IPS-18a (cell line): ENCODE measurements around the gene OBSCN.

Experiments
- H3K27ac ChIP-seq: one replicate; pipeline ENCODE4 v1.5.1; 2013; ENCODE audit warnings: low read length
- H3K27me3 ChIP-seq: one replicate; pipeline ENCODE4 v1.6.1; 2013; ENCODE audit warnings: mild to moderate bottlenecking, low read length; ENCODE audit not compliant: control insufficient read depth, insufficient read depth
- H3K36me3 ChIP-seq: one replicate; pipeline ENCODE4 v1.6.1; 2013; ENCODE audit warnings: low read depth, low read length; ENCODE audit not compliant: control insufficient read depth
- H3K4me1 ChIP-seq: one replicate; pipeline ENCODE4 v1.6.1; 2013; ENCODE audit warnings: low read depth, low read length; ENCODE audit not compliant: control insufficient read depth
- H3K4me3 ChIP-seq: one replicate; pipeline ENCODE4 v1.5.1; 2013; ENCODE audit warnings: low read length
- H3K9ac ChIP-seq: one replicate; pipeline ENCODE4 v1.6.1; 2013; ENCODE audit warnings: mild to moderate bottlenecking, low read length, moderate library complexity
- H3K9me3 ChIP-seq: one replicate; pipeline ENCODE4 v1.6.1; 2013; ENCODE audit warnings: low read depth, low read length; ENCODE audit not compliant: control insufficient read depth

Gene OBSCN

DNA sequence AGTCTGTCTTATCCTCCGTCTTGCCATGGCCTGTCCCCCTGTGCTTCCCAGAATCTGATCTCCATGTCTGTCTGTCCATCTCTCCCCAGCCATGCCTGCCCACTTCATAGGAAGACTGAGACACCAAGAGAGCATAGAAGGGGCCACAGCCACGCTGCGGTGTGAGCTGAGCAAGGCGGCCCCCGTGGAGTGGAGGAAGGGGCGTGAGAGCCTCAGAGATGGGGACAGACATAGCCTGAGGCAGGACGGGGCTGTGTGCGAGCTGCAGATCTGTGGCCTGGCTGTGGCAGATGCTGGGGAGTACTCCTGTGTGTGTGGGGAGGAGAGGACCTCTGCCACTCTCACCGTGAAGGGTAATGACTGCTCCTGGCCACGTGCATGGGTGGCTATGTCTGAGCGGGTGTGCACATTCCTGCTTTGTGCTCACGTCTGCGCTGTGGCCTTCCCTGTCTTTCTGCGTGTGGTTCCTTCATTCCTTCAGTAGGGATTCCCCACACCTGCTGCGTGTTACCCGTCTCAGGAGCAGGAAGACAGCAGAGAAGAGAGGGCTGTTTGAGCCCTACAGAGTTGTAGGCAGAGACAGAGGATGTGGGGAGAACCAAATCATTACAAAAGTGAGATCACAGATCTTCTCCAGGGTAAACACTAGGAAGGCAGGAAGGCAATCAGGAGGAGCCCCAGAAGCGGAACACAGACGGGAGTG lies 80.8 kb downstream of the OBSCN start:
- peaks cover 6% of the 10 kb centered on the region for H3K36me3 ChIP-seq
- no peaks in the 10 kb centered on the region for H3K4me1 ChIP-seq
- no peak overlapping the region for H3K9ac ChIP-seq
- H3K9me3 ChIP-seq: no peaks in the 10 kb centered on the region
- no peak overlapping the region for H3K4me3 ChIP-seq
- H3K27me3 ChIP-seq: no peaks in the 10 kb centered on the region
- H3K27ac ChIP-seq: no peak overlapping the region

DNA sequence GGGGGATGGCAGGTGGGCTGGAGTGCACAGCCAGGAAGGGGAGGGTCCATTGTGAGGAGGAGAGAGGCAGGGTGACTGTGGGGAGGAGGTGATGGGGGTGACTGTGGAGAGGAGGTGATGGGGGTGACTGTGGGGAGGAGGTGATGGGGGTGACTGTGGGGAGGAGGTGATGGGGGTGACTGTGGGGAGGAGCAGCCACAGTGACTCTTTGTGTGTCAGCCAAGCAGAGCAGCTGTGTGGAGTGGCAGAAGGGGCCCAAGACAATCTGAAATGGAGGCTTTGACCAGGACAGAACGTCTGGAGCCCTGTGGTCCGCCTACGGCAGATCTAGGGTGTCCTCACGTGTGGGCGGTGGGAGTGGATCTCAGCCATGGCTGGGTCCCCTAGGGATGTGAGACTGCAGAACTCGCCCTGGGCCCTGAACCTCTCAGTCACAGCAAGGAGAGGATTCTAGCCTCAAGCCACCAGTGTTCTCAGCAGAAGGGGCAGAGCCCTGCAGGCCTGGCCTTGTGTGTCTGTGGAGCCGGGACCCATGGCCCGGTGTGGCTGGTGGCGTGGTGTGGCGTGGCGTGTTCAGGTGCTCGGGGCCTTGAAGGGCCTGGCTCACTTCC lies 81.5 kb downstream of the OBSCN start:
- no peak overlapping the region for H3K27ac ChIP-seq
- peaks cover 4% of the 10 kb centered on the region for H3K36me3 ChIP-seq
- no peaks in the 10 kb centered on the region for H3K4me1 ChIP-seq
- no peak overlapping the region for H3K9ac ChIP-seq
- no peak overlapping the region for H3K4me3 ChIP-seq
- H3K9me3 ChIP-seq: no peaks in the 10 kb centered on the region
- H3K27me3 ChIP-seq: no peaks in the 10 kb centered on the region

DNA sequence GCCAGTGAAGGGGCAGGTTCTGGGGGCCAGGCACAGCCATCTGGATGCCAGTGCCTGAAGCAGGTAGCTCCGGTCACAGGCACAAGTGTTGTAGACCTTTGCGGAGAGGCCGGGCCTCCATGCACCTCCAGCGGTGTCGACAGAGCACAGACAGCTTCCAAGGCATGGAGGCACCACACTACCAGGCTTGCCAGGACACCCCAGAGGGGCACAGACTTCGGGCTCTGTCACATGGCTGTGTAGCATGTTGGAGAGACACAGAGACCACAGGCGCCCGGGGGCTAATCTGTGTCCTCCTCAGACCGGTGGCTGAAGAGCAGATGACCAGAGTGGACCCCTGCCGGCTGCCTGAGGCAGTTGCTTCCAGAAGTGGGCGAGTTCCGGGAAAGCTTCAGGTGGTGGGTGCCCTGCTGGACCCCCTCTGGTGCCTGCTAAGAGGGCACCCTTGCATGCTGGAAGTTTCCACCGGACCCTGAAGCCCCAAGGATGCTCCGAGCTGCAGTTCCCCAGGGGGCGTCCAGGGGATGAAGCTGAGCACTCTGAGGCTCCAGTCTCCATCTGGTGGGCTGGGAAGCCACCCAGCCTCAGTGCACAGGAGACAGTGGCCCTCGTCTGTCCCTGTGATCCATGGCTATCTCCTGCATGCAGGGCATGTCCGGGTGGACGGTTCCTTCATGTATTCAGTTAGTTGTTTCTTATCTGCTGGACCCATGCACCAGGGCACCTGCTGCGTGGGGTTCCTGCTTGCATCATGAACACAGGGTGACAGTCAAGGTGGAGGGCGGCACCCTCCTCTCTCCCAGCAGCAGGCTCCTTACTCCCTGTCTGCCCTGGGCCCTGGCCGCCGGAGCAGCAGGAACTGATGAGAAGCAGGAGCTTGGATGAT lies 82.4 kb downstream of the OBSCN start:
- peaks cover 4% of the 10 kb centered on the region for H3K36me3 ChIP-seq
- no peaks in the 10 kb centered on the region for H3K9me3 ChIP-seq
- H3K27ac ChIP-seq: no peak overlapping the region
- no peak overlapping the region for H3K4me3 ChIP-seq
- no peaks in the 10 kb centered on the region for H3K27me3 ChIP-seq
- H3K4me1 ChIP-seq: no peaks in the 10 kb centered on the region
- H3K9ac ChIP-seq: no peak overlapping the region

DNA sequence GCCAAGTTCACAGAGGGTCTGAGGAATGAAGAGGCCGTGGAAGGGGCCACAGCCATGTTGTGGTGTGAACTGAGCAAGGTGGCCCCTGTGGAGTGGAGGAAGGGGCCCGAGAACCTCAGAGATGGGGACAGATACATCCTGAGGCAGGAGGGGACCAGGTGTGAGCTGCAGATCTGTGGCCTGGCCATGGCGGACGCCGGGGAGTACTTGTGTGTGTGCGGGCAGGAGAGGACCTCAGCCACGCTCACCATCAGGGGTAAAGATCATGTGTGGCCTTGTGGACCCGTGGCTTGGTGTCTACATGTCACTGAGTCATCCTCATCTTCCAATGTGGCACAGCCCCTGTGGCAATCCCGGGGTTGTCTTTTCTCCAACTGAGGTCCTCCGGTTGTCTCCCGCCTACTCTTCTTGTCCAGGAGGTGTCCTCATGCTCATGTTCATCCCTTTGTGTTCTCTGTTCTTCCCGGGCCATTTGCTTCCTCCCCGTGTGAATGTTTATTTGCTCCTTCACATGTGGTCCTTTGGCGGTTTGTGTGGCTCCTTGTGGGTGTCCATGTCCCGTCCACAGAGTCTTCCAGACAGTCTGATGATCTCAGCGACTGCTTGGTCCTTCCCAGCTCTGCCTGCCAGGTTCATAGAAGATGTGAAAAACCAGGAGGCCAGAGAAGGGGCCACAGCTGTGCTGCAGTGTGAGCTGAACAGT lies 84.2 kb downstream of the OBSCN start:
- no peaks in the 10 kb centered on the region for H3K4me1 ChIP-seq
- H3K36me3 ChIP-seq: no peaks in the 10 kb centered on the region
- H3K4me3 ChIP-seq: no peak overlapping the region
- H3K27me3 ChIP-seq: no peaks in the 10 kb centered on the region
- no peak overlapping the region for H3K9ac ChIP-seq
- H3K27ac ChIP-seq: no peak overlapping the region
- H3K9me3 ChIP-seq: no peaks in the 10 kb centered on the region

DNA sequence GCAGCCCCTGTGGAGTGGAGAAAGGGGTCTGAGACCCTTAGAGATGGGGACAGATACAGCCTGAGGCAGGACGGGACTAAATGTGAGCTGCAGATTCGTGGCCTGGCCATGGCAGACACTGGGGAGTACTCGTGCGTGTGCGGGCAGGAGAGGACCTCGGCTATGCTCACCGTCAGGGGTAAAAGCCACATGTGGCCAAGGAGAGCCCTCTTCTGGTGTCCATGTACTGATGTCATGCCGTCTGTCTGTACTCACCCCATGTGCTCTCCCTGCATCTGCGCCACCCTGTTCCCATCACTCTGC lies 84.7 kb downstream of the OBSCN start:
- Histone ChIP-seq H3K4me3 (no peak overlapping the region), H3K9ac (no peak overlapping the region), H3K4me1 (no peaks in the 10 kb centered on the region), H3K9me3 (no peaks in the 10 kb centered on the region), H3K27me3 (no peaks in the 10 kb centered on the region), H3K27ac (no peak overlapping the region), H3K36me3 (no peaks in the 10 kb centered on the region)

DNA sequence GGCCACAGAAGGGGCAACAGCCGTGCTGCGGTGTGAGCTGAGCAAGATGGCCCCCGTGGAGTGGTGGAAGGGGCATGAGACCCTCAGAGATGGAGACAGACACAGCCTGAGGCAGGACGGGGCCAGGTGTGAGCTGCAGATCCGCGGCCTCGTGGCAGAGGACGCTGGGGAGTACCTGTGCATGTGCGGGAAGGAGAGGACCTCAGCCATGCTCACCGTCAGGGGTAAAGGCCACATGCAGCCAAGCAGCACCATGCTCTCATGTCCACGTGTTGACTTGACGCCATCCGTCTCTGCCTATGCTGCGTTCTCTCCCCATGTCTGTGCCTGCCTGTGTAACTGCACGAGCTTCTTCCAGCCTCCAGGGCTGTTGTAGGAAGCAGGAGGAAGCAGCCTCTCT lies 85.5 kb downstream of the OBSCN start:
- no peak overlapping the region for H3K9ac ChIP-seq
- H3K4me3 ChIP-seq: no peak overlapping the region
- H3K4me1 ChIP-seq: no peaks in the 10 kb centered on the region
- no peaks in the 10 kb centered on the region for H3K36me3 ChIP-seq
- no peaks in the 10 kb centered on the region for H3K27me3 ChIP-seq
- no peaks in the 10 kb centered on the region for H3K9me3 ChIP-seq
- H3K27ac ChIP-seq: no peak overlapping the region

DNA sequence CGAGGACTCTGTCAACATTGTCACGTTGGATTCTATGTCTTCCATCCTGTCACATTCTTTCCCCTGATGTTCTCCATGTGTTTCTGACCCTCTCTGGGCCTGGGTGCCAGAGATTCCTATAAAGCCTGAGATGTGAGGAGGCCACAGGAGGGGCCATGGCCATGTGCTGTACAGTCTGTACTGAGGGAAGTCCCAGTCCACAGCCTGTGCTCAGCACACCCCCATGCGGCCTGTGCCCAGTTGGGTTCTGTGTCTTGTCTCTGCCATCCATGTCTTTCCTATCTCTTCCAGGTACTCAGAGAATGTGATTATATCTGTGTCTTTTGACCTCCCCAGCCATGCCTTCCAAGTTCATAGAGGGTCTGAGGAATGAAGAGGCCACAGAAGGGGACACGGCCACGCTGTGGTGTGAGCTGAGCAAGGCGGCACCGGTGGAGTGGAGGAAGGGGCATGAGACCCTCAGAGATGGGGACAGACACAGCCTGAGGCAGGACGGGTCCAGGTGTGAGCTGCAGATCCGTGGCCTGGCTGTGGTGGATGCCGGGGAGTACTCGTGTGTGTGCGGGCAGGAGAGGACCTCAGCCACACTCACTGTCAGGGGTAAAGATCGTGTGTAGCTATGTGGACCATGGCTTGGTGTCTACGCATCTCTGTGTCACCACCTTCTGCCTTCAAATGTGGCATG lies 86.1 kb downstream of the OBSCN start:
- no peaks in the 10 kb centered on the region for H3K36me3 ChIP-seq

DNA sequence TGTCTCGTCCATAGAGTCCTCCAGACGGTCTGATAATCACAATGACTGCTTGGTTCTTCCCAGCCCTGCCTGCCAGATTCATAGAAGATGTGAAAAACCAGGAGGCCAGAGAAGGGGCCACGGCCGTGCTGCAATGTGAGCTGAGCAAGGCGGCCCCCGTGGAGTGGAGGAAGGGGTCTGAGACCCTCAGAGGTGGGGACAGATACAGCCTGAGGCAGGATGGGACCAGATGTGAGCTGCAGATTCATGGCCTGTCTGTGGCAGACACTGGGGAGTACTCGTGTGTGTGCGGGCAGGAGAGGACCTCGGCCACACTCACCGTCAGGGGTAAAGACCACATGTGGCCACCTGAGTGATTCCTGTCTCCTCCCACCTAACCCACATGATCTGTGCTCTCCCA lies 86.9 kb downstream of the OBSCN start:
- H3K27me3 ChIP-seq: no peaks in the 10 kb centered on the region
- H3K9ac ChIP-seq: no peak overlapping the region
- no peaks in the 10 kb centered on the region for H3K36me3 ChIP-seq
- no peak overlapping the region for H3K27ac ChIP-seq
- no peaks in the 10 kb centered on the region for H3K9me3 ChIP-seq
- H3K4me1 ChIP-seq: no peaks in the 10 kb centered on the region
- H3K4me3 ChIP-seq: no peak overlapping the region

More for the DNA sequence above, 86.1 kb downstream of the OBSCN start:
- Histone ChIP-seq H3K27me3 (no peaks in the 10 kb centered on the region), H3K4me1 (no peaks in the 10 kb centered on the region), H3K9me3 (no peaks in the 10 kb centered on the region), H3K4me3 (no peak overlapping the region), H3K27ac (no peak overlapping the region), H3K9ac (no peak overlapping the region)

DNA sequence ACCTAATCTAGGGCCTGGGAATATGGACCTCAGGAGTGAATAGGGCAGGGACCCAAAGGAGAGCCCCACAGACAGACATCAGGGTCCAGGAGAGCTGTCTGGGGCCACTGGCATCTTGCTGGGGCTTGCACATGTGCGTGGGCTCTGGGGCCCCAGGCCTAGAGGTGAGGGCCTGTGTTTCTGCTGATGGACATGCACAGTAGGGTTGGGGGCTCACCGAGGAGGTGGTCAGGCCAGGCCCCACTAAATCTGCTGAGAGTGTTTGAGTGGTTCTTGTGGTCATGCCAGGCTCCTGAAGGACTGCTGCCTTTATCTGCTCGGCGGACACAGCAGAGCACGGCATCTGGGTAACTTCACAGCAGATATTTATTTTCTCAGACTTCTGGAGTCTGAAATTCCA lies 87.4 kb downstream of the OBSCN start:
- Histone ChIP-seq H3K9ac (no peak overlapping the region), H3K4me3 (no peak overlapping the region), H3K27ac (no peak overlapping the region), H3K4me1 (no peaks in the 10 kb centered on the region), H3K36me3 (no peaks in the 10 kb centered on the region), H3K27me3 (no peaks in the 10 kb centered on the region), H3K9me3 (no peaks in the 10 kb centered on the region)

DNA sequence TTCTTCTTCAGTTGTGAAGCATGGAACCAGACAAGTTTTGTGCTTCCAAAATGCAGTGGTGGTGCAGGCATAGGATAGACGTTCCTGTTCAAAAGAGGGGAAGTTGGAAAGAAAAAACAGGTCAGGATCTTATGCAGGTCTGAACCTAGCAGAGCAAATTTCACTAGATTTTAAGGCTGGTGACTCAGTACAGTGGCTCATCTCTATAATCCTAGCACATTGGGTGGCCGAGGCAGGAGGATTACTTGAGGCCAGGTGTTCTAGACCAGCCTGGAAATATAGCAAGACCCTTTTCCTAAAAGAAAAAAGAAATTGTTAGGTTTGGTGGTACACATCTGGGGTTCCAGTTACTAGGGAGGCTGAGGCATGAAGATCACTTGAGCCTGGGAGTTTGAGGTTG lies 88.1 kb downstream of the OBSCN start:
- H3K4me3 ChIP-seq: no peak overlapping the region
- no peaks in the 10 kb centered on the region for H3K27me3 ChIP-seq
- no peaks in the 10 kb centered on the region for H3K36me3 ChIP-seq
- no peaks in the 10 kb centered on the region for H3K9me3 ChIP-seq
- H3K9ac ChIP-seq: no peak overlapping the region
- H3K4me1 ChIP-seq: no peaks in the 10 kb centered on the region
- no peak overlapping the region for H3K27ac ChIP-seq

DNA sequence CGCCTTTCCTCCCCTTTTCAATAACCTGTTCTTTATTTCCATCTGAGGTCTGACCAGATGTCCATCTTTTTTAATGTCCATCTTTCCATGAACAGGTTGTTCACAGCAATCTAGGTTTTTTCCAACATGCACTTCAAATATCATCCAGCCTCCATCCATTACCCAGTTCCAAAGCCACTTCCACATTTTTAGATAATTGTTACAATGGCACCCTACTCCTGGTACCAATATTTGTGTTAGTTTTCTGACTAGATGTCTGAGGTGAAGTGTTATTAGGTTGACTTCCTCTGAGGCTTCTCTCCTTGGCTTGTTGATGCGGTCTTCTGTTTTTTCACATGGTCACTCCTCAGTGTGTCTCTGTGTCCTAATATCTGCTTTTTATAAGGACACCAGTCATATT lies 89.4 kb downstream of the OBSCN start:
- Histone ChIP-seq H3K4me3 (no peak overlapping the region), H3K4me1 (no peaks in the 10 kb centered on the region), H3K9me3 (peaks cover 8% of the 10 kb centered on the region), H3K36me3 (no peaks in the 10 kb centered on the region), H3K27me3 (no peaks in the 10 kb centered on the region), H3K9ac (no peak overlapping the region), H3K27ac (no peak overlapping the region)
